Epithelial cell of umbilical artery (primary cell): ENCODE results near the gene CDK8. TPM values are rescaled to one million over a fixed set of nuclear protein-coding genes. Genes with fewer than 3 reads are reported as not detected.

ENCODE experiments used
- total RNA-seq: library from RNA; depleted of rRNA; stranded (reverse); fragments of >200 nt; gene quantifications from 2 replicates; pipeline ENCODE4 v1.2.3, GENCODE V29; 2014

The CDK8 gene
- total RNA-seq = 13.3 and 22.6 TPM in 2 replicates

DNA sequence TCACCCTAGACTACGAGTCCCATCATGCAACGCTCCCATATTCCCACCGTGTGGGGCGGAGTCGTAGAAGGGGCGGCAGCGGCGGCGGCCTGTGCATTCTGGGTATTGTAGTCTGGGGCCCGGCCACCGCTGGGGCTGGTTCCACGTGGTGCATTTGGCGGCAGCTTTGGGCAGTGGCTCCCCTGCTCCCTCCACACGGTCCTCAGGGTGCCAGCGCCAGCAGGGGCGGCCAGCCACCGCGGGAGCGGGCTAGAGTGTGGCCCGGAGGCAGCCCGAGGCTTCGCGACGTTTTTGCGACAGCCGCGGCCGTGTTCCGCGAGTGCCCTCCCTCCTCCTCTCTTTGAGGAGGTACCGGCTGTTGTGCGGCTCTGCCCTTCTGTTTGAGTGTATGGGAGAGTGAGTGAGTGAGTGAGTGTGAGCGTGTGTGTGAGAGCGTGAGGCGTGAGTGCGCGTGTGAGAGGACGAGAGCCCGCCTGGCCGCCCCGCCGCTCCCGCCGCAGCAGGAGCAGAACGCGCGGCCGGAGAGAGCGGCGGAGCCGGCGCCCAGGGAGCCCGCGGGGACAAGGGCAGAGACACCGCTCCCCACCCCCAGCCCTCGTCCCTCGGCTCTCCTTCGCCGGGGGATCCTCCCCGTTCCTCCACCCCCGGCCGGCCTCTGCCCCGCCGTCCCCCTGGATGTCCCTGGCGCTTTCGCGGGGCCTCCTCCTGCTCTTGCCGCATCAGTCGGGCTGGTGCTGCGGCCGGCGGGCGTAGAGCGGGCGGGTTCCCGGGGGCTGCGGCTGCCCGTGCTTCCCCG, at the start of gene CDK8:
CDK8 (plus strand) TSS at position 343 of the 796 bp plus-strand sequence. CDS start 513 bp downstream, outside the sequence.

DNA sequence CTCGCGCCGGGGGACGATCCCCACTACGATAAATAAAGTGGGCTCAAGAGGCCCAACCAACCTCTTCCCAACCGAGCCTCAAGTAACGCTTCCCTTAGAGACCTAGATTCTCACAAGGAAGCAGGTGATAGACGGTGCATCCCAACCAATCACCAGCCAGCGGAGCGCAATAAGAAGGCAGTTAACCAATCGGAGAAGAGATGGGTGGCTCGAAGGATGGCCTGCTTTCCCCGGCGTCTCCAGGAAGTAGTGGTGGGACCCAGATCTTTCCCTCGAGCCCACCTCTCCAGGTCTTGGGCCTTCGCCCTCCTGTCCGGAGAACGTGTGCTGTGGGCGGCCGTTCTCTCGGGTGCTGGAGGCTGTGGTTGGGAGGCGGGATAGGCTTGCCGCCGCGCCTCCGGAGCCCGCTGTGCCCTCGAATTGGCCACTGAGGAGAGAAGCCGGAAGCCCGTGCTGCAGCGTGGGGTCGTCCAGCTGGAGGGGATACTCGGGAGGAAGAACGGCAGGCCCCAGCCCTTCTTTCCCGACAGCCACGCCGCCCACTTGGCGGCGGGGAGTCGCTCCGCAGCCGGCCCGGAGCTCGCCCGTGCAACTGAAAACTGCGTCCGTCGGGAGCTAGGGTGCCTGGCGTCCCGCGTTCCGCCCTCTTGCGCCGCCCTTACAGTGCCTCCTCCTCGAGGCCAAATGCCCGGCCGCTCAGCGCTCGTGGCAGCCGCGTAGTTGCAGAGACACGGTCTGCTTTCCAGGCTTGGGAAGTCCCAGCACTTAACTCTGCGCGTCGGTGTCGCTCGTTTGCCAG, 32.0 kb upstream of the CDK8 start, which contains the start of gene RNF6:
RNF6 (minus strand) TSS at position 594 of the 799 bp plus-strand sequence. CDS start 2,665 bp downstream, outside the sequence.

Other genes starting within 250 kb of the CDK8 start
- gene SHISA2, start 202.1 kb upstream of the CDK8 start, total RNA-seq = 14.6 and 50.7 TPM in 2 replicates
- 50.2 and 50.7 TPM in 2 replicates for gene RNF6, start 31.8 kb upstream of the CDK8 start, total RNA-seq